T1000 (cell line): ENCODE measurements around the gene PROK2.

Source experiments
- DNase-seq: peaks from one replicate; lab custom pipeline; 2025; ENCODE audit warnings: mixed read lengths; lab: John Stamatoyannopoulos, UW

The PROK2 gene

GRCh38 chr3:71784914-71785531, at the start of gene PROK2:
PROK2 (minus strand) TSS chr3:71785148; CDS start chr3:71785052, 96 bp downstream.
- no peak for DNase-seq

GRCh38 chr3:71831599-71831998, 46.7 kb upstream of the PROK2 start:
- DNase-seq = no peak

- no peak for DNase-seq
These were observed 40.8 kb upstream of the PROK2 start for GRCh38 chr3:71825551-71826283.

- DNase-seq = no peak
These were observed 36.2 kb upstream of the PROK2 start for GRCh38 chr3:71821116-71821515.

- DNase-seq = no peak
These were observed 32.3 kb upstream of the PROK2 start for GRCh38 chr3:71817262-71817661.

GRCh38 chr3:71816767-71817156, 31.8 kb upstream of the PROK2 start:
- DNase-seq = no peak

GRCh38 chr3:71815340-71816067, 30.6 kb upstream of the PROK2 start:
- DNase-seq = no peak

GRCh38 chr3:71813704-71814103, 28.8 kb upstream of the PROK2 start:
- DNase-seq = no peak

- no peak for DNase-seq
These were observed 28.1 kb upstream of the PROK2 start for GRCh38 chr3:71813073-71813472.

GRCh38 chr3:71810056-71810455, 25.1 kb upstream of the PROK2 start:
- DNase-seq = no peak

GRCh38 chr3:71809321-71810026, 24.5 kb upstream of the PROK2 start:
- no peak for DNase-seq

GRCh38 chr3:71806736-71807135, 21.8 kb upstream of the PROK2 start:
- no peak for DNase-seq

GRCh38 chr3:71805691-71806090, 20.7 kb upstream of the PROK2 start:
- no peak for DNase-seq

GRCh38 chr3:71805199-71805598, 20.3 kb upstream of the PROK2 start:
- DNase-seq = no peak

- DNase-seq = no peak
These were observed 18.3 kb upstream of the PROK2 start for GRCh38 chr3:71803248-71803647.

GRCh38 chr3:71801986-71802385, 17.0 kb upstream of the PROK2 start:
- DNase-seq = no peak

- no peak for DNase-seq
These were observed 15.1 kb upstream of the PROK2 start for GRCh38 chr3:71800023-71800422.

GRCh38 chr3:71797455-71797854, 12.5 kb upstream of the PROK2 start:
- DNase-seq = no peak

- DNase-seq = no peak
These were observed 11.3 kb upstream of the PROK2 start for GRCh38 chr3:71796290-71796689.

- DNase-seq = no peak
These were observed 6.7 kb upstream of the PROK2 start for GRCh38 chr3:71791634-71792033.

GRCh38 chr3:71789922-71790321, 5.0 kb upstream of the PROK2 start:
- no peak for DNase-seq

- DNase-seq = no peak
These were observed 3.0 kb upstream of the PROK2 start for GRCh38 chr3:71787851-71788405.
